ENCODE measurements around the gene ADAMTS2.

The ADAMTS2 gene

DNA sequence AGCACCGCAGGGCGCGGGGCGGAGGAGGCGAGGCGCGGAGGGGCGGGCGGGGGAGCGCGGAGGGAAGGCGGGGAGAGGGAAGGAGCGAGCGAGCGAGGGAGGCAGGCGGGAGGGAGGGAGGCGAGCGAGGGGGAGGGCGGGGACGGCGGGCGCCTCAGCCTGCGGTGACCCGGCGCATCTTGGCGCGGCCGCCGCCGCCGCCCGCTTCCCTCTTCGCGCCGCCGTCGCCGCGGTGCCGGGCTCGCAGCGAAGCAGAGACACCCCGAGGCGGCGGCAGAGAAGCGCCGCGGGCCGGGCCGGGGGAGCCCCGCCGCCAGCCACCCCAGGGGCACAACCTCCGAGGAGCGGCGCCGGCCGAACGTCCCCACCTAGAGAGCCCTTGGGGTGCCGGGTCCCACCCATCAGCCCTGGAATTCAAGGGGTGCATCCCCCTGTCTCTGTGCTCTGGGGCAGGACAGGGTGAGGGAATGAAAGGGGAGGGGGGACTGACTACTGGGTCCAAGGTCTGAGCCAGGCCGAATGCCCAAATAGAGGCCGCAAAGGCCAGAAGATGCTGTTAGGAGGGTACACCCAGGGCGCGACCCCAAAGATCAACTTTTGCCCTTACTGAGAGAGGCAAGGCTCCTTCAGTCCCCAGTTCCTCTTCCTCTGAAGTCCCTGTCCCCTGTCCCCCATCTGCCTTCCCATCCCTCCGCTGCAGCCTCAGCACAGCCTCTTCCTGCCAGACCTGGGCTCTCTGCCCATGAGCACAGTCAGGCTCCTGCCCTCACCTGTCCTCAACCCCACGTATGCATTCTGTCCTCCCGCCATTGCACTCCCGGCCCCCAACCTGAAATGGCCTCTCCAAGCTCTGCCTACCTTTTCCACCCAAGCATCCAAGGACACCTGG, at the start of gene ADAMTS2:
ADAMTS2 (minus strand) TSS at position 29 of the 889 bp plus-strand sequence. CDS start 133 bp downstream, outside the sequence.
- no peak within 1 kb of the TSS for H3K4me3 ChIP-seq (ENCODE audit: low read depth, low read length)
- TF ChIP-seq, protein P1, sequence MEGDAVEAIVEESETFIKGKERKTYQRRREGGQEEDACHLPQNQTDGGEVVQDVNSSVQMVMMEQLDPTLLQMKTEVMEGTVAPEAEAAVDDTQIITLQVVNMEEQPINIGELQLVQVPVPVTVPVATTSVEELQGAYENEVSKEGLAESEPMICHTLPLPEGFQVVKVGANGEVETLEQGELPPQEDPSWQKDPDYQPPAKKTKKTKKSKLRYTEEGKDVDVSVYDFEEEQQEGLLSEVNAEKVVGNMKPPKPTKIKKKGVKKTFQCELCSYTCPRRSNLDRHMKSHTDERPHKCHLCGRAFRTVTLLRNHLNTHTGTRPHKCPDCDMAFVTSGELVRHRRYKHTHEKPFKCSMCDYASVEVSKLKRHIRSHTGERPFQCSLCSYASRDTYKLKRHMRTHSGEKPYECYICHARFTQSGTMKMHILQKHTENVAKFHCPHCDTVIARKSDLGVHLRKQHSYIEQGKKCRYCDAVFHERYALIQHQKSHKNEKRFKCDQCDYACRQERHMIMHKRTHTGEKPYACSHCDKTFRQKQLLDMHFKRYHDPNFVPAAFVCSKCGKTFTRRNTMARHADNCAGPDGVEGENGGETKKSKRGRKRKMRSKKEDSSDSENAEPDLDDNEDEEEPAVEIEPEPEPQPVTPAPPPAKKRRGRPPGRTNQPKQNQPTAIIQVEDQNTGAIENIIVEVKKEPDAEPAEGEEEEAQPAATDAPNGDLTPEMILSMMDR (IDR thresholded peaks at IDR 0.05; ENCODE audit: borderline replicate concordance, insufficient read depth, low read depth, low read length): no peak

- TF ChIP-seq, protein P1 (IDR thresholded peaks at IDR 0.05; ENCODE audit: borderline replicate concordance, insufficient read depth, low read depth, low read length): no peak
- H3K4me3 ChIP-seq (ENCODE audit: low read depth, low read length): no peak overlapping the region
Measured at GRCh38 chr5:179393078-179393477, 47.8 kb upstream of the ADAMTS2 start.

- TF ChIP-seq, protein P1 (IDR thresholded peaks at IDR 0.05; ENCODE audit: borderline replicate concordance, insufficient read depth, low read depth, low read length): no peak
- H3K4me3 ChIP-seq (ENCODE audit: low read depth, low read length): no peak overlapping the region
Measured at GRCh38 chr5:179387151-179388110, 42.2 kb upstream of the ADAMTS2 start.

DNA sequence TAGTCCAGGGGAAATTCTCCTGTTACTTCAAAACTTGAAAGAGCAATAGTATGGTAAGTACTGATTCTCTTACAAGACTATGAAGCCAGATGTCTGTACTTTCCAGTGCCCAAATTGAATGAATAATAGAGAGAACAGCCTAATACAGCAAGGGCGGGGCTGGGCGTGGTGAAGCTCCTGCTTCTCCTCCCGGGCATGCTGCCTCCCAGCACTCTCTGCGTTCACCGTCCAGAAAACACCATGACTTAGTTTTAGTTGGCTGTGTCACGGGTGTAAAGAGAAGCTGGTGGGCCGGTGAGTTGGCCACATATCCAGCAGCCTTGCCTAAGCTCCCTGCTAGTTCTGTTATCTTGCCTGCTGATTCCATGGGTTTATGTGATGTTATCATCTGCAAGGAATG, 40.7 kb upstream of the ADAMTS2 start:
- TF ChIP-seq, protein P1 (IDR thresholded peaks at IDR 0.05; ENCODE audit: borderline replicate concordance, insufficient read depth, low read depth, low read length): no peak
- H3K4me3 ChIP-seq (ENCODE audit: low read depth, low read length): no peak overlapping the region

DNA sequence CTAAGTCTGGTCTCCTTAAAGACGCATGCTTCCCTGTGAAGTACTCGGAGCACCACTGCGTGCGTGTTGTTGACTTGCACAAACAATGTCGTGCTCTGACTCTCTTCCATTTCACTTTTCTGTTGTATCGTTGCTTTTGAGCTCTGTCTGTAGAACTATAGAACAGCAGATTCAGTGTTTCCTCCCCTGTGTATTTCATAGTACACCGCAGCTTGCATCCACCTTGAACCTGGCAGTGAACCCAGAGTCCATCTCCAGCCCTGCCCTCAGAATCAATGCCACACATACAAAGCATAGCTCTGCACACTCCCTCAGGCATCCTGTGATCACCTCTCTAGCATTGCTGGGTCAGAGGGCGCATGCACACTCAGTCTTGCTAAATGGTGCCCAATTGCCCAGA, 37.2 kb upstream of the ADAMTS2 start:
- TF ChIP-seq, protein P1 (IDR thresholded peaks at IDR 0.05; ENCODE audit: borderline replicate concordance, insufficient read depth, low read depth, low read length): no peak
- no peak overlapping the region for H3K4me3 ChIP-seq (ENCODE audit: low read depth, low read length)

DNA sequence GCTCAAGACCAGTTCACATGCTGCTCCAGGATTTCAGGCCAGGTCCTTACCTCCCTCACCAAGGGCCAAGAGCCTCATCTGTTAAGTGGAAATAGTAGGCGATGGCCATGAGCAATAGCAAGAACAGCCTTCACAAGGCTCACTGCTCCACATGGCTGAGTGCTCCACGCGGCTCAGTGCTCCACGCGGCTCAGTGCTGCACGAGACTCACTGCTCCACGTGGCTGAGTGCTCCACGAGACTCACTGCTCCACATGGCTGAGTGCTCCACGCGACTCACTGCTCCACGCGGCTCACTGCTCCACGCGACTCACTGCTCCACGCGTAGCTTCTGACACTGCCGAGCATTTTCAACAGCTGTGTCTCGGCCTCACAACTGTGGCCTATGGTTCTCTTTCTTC, 36.4 kb upstream of the ADAMTS2 start:
- no peak overlapping the region for H3K4me3 ChIP-seq (ENCODE audit: low read depth, low read length)
- TF ChIP-seq, protein P1 (IDR thresholded peaks at IDR 0.05; ENCODE audit: borderline replicate concordance, insufficient read depth, low read depth, low read length): no peak
